GM19468 (cell line): ENCODE data around the gene MSH2.
A peak's percentile ranks its signal among the peaks of the same experiment; 100 is the strongest.
"Not testable (repeated sequence)": the region's sequence is repeated elsewhere in the genome, so short reads cannot be mapped to it uniquely, and the experiment has no call there.

Experiments
- ATAC-seq: cut with Tn5 transposase; IDR thresholded peaks from one replicate; pipeline ENCODE4 v1.9.1; 2021; ENCODE audit warnings: mild to moderate bottlenecking, moderate library complexity, moderate number of reproducible peaks; ENCODE audit not compliant: unreplicated experiment; ENCODE audit errors: extremely low read depth

The MSH2 gene

GRCh38 chr2:47402805-47403608, at the start of gene MSH2:
TSS of gene MSH2 (plus strand) at chr2:47403156. CDS start at chr2:47403192, 36 bp downstream.
- peak; percentile 94 for ATAC-seq

- no peak for ATAC-seq
Observed at GRCh38 chr2:47354013-47354847, 48.7 kb upstream of the MSH2 start.

GRCh38 chr2:47354848-47355204, 48.1 kb upstream of the MSH2 start:
- no peak for ATAC-seq

- ATAC-seq: no peak
Observed at GRCh38 chr2:47357483-47357882, 45.5 kb upstream of the MSH2 start.

- ATAC-seq: no peak
Observed at GRCh38 chr2:47359375-47359868, 43.5 kb upstream of the MSH2 start.

GRCh38 chr2:47360283-47360682, 42.7 kb upstream of the MSH2 start:
- ATAC-seq: no peak

- no peak for ATAC-seq
Observed at GRCh38 chr2:47360927-47361326, 42.0 kb upstream of the MSH2 start.

GRCh38 chr2:47361505-47362229, 41.3 kb upstream of the MSH2 start:
- ATAC-seq: not testable (repeated sequence)

- ATAC-seq: no peak
Observed at GRCh38 chr2:47373747-47374146, 29.2 kb upstream of the MSH2 start.

- no peak for ATAC-seq
Observed at GRCh38 chr2:47375307-47375706, 27.6 kb upstream of the MSH2 start.

GRCh38 chr2:47379384-47379783, 23.6 kb upstream of the MSH2 start:
- ATAC-seq: no peak

- ATAC-seq: no peak
Observed at GRCh38 chr2:47381408-47381807, 21.5 kb upstream of the MSH2 start.

- no peak for ATAC-seq
Observed at GRCh38 chr2:47386551-47386950, 16.4 kb upstream of the MSH2 start.

GRCh38 chr2:47388888-47389287, 14.1 kb upstream of the MSH2 start:
- ATAC-seq: no peak

- no peak for ATAC-seq
Observed at GRCh38 chr2:47389692-47390091, 13.3 kb upstream of the MSH2 start.

GRCh38 chr2:47401789-47402554, 984 bp upstream of the MSH2 start:
- no peak for ATAC-seq

- ATAC-seq: no peak
Observed at GRCh38 chr2:47402555-47402804, 476 bp upstream of the MSH2 start.

- no peak for ATAC-seq
Observed at GRCh38 chr2:47403609-47404193, 745 bp downstream of the MSH2 start.

GRCh38 chr2:47404356-47404755, 1.4 kb downstream of the MSH2 start:
- no peak for ATAC-seq

- ATAC-seq: no peak
Observed at GRCh38 chr2:47405757-47406156, 2.8 kb downstream of the MSH2 start.
